ENCODE data around the gene SNTG2. TPM values are rescaled to one million over a fixed set of nuclear protein-coding genes. Genes with fewer than 3 reads are reported as not detected.

SNTG2 gene
- total RNA-seq, 4 donors from 2014 or later, result 9.0 to 44.6 (median 30.8) TPM

GRCh38 chr2:985317-985898 is 34.8 kb downstream of the SNTG2 start:
- Histone ChIP-seq H3K27ac (no peak overlapping the region), H3K9me3 (no peaks in the 10 kb centered on the region), H3K4me1 (no peaks in the 10 kb centered on the region), H3K27me3 (no peaks in the 10 kb centered on the region), H3K4me3 (no peak overlapping the region), H3K36me3 (no peaks in the 10 kb centered on the region)
- WGBS, 2 donors, result 67 to 73% methylated on average over 7 of the region's 7 CpGs
- DNase-seq (ENCODE audit: low spot score in 2 of 2), result no peak
- no peak for TF ChIP-seq EP300 (IDR thresholded peaks at IDR 0.05)
- no peak for TF ChIP-seq POLR2A (IDR thresholded peaks at IDR 0.05)
- no peak for TF ChIP-seq CTCF (IDR thresholded peaks at IDR 0.05)

DNA sequence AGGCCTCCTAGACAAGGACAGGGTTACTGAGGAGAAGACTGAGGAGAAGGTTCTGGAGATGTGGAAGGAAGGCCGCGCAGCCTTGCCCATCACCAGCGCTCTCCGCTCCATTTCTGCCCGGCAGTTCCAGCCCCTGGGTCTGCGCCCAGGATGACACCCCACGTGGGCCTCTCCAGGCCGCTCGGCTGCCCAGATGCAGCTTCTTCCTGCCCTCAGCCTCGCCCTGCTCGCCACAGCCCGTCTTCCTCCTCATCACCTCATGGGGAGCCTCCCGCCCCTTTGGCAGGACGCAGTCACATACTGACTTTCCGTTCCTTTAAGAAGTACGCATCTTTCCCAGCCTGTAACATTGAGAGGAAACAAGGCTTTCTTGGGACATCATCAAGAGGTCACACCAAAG is 37.1 kb downstream of the SNTG2 start:
- TF ChIP-seq EP300 (IDR thresholded peaks at IDR 0.05) (no peak), POLR2A (IDR thresholded peaks at IDR 0.05) (no peak), CTCF (IDR thresholded peaks at IDR 0.05) (no peak)
- DNase-seq (ENCODE audit: low spot score in 2 of 2), result no peak

GRCh38 chr2:989781-990467 is 39.3 kb downstream of the SNTG2 start:
- Histone ChIP-seq H3K27ac (no peak overlapping the region), H3K9me3 (no peaks in the 10 kb centered on the region), H3K4me1 (no peaks in the 10 kb centered on the region), H3K4me3 (no peak overlapping the region), H3K36me3 (no peaks in the 10 kb centered on the region), H3K27me3 (no peaks in the 10 kb centered on the region)
- WGBS, 2 donors, result 56 to 57% methylated on average over 8 of the region's 8 CpGs
- DNase-seq (ENCODE audit: low spot score in 2 of 2), result no peak
- TF ChIP-seq CTCF (IDR thresholded peaks at IDR 0.05), result no peak
- TF ChIP-seq POLR2A (IDR thresholded peaks at IDR 0.05), result no peak
- TF ChIP-seq EP300 (IDR thresholded peaks at IDR 0.05), result no peak

More for the DNA sequence above, 37.1 kb downstream of the SNTG2 start:
- no peaks in the 10 kb centered on the region for H3K27me3 ChIP-seq
- WGBS, 2 donors, result 87 to 88% methylated on average over 16 of the region's 16 CpGs
- no peak overlapping the region for H3K27ac ChIP-seq
- no peaks in the 10 kb centered on the region for H3K9me3 ChIP-seq
- no peaks in the 10 kb centered on the region for H3K36me3 ChIP-seq
- H3K4me3 ChIP-seq, result no peak overlapping the region
- no peaks in the 10 kb centered on the region for H3K4me1 ChIP-seq

GRCh38 chr2:990970-991369 is 40.3 kb downstream of the SNTG2 start:
- no peaks in the 10 kb centered on the region for H3K4me1 ChIP-seq
- no peaks in the 10 kb centered on the region for H3K27me3 ChIP-seq
- H3K36me3 ChIP-seq, result no peaks in the 10 kb centered on the region
- no peaks in the 10 kb centered on the region for H3K9me3 ChIP-seq
- DNase-seq (ENCODE audit: low spot score in 2 of 2), result no peak
- no peak overlapping the region for H3K27ac ChIP-seq
- H3K4me3 ChIP-seq, result no peak overlapping the region
- TF ChIP-seq POLR2A (IDR thresholded peaks at IDR 0.05) (no peak), CTCF (IDR thresholded peaks at IDR 0.05) (no peak), EP300 (IDR thresholded peaks at IDR 0.05) (no peak)

GRCh38 chr2:1002350-1002749 is 51.7 kb downstream of the SNTG2 start:
- Histone ChIP-seq H3K27ac (no peak overlapping the region), H3K36me3 (no peaks in the 10 kb centered on the region), H3K9me3 (peaks cover 0 to 11% (median 0%) of the 10 kb centered on the region in 4 donors), H3K4me1 (no peaks in the 10 kb centered on the region), H3K27me3 (no peaks in the 10 kb centered on the region), H3K4me3 (no peak overlapping the region)
- TF ChIP-seq CTCF (IDR thresholded peaks at IDR 0.05) (no peak), POLR2A (IDR thresholded peaks at IDR 0.05) (no peak), EP300 (IDR thresholded peaks at IDR 0.05) (no peak)
- 47 to 59% methylated on average over 2 of the region's 2 CpGs for WGBS, 2 donors
- DNase-seq (ENCODE audit: low spot score in 2 of 2), result no peak

Measured in tibial nerve (tissue), 4 donors.